ENCODE results near the gene ATP1B1. TPM values are rescaled to one million over a fixed set of nuclear protein-coding genes. Genes with fewer than 3 reads are reported as not detected.

The ATP1B1 gene
- total RNA-seq, 4 donors from 2014 or later, result 94.8 to 137 (median 103) TPM

- Histone ChIP-seq H3K9me3 (no peaks in the 10 kb centered on the region), H3K27me3 (no peaks in the 10 kb centered on the region), H3K4me1 (peaks cover 0 to 62% (median 9%) of the 10 kb centered on the region in 3 donors), H3K36me3 (peaks cover 0 to 48% of the 10 kb centered on the region in 2 donors), H3K4me3 (no peak overlapping the region), H3K27ac (peak overlapping the region in 2 of 4 donors; percentile 14 to 49)
- 50 to 70% methylated on average over 3 of the region's 3 CpGs for WGBS, 2 donors (ENCODE audit: low coverage in 1 of 2)
- ATAC-seq, result no peak
- TF ChIP-seq POLR2AphosphoS5 (IDR thresholded peaks at IDR 0.05) (no peak), POLR2A (IDR thresholded peaks at IDR 0.05) (no peak), EP300 (IDR thresholded peaks at IDR 0.05) (no peak), CTCF (IDR thresholded peaks at IDR 0.05) (no peak)
These were observed 20.8 kb downstream of the ATP1B1 start for GRCh38 chr1:169127305-169127704.

DNA sequence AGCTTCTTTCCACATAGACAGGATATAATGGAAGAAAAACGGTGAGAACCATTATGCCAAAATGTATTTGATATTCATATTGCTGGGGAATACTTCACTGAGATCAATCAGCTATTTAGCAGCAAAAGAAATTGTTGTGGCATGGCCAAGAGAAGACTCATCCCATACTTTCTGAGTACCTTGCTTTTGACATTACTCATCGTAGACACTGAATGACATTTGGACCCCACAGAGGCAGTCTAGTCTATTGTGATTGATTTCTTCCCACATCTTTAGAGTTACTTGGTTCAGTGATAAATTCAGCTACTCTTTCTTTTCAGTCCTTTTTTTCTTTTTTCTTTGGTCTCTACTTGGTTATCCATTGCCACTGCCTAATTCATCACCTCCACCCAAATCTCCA lies 22.1 kb downstream of the ATP1B1 start:
- H3K36me3 ChIP-seq, result peaks cover 0 to 48% of the 10 kb centered on the region in 2 donors
- peak overlapping the region in 3 of 4 donors; percentile 36 to 58 (median 49) for H3K27ac ChIP-seq
- TF ChIP-seq POLR2AphosphoS5 (IDR thresholded peaks at IDR 0.05), result no peak
- TF ChIP-seq POLR2A (IDR thresholded peaks at IDR 0.05), result no peak
- no peak for TF ChIP-seq CTCF (IDR thresholded peaks at IDR 0.05)
- TF ChIP-seq EP300 (IDR thresholded peaks at IDR 0.05), result no peak
- H3K4me1 ChIP-seq, result peaks cover 0 to 69% (median 11%) of the 10 kb centered on the region in 3 donors
- ATAC-seq, result no peak
- no peak overlapping the region for H3K4me3 ChIP-seq
- no peaks in the 10 kb centered on the region for H3K9me3 ChIP-seq
- no peaks in the 10 kb centered on the region for H3K27me3 ChIP-seq
- 78 to 82% methylated on average over 2 of the region's 2 CpGs for WGBS, 2 donors (ENCODE audit: low coverage in 1 of 2)

DNA sequence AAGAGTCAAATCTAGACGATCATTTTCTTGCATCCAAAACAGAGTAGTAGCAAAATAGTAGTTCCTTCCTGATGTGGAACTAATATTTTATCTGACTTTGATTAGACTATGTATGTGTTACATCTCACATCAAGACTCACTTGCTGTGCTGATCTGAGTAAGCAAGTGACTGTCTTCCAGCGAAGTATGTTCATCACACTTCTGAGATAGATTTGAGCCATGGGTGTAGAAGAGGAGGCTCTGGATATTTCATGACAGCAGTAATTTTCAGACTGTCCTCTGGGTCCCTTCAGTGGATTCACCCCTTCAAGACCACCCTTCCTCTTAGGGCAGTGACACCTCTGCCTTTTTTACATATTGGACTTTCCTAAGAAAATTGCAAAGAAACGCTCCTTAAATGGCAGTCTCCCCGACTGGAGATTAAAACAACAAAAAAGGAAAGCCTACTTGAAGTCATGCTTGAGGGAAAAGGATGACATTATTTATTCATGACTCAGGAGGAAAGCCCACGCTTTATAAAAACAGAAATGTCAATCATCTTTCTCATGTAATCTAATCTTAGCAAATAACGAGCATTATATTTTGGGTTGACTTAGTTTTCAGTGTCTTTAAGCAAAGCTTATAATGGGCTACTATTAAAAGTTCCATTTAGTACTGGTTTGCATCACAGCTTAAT lies 22.8 kb downstream of the ATP1B1 start:
- no peaks in the 10 kb centered on the region for H3K9me3 ChIP-seq
- peak overlapping the region in 3 of 4 donors; percentile 36 to 58 (median 49) for H3K27ac ChIP-seq
- peaks cover 0 to 69% (median 14%) of the 10 kb centered on the region in 3 donors for H3K4me1 ChIP-seq
- peaks cover 0 to 48% of the 10 kb centered on the region in 2 donors for H3K36me3 ChIP-seq
- ATAC-seq, result no peak
- 27 to 45% methylated on average over 5 to 6 of the region's 6 CpGs for WGBS, 2 donors (ENCODE audit: low coverage in 1 of 2)
- TF ChIP-seq POLR2AphosphoS5 (IDR thresholded peaks at IDR 0.05), result no peak
- H3K27me3 ChIP-seq, result no peaks in the 10 kb centered on the region
- no peak overlapping the region for H3K4me3 ChIP-seq

DNA sequence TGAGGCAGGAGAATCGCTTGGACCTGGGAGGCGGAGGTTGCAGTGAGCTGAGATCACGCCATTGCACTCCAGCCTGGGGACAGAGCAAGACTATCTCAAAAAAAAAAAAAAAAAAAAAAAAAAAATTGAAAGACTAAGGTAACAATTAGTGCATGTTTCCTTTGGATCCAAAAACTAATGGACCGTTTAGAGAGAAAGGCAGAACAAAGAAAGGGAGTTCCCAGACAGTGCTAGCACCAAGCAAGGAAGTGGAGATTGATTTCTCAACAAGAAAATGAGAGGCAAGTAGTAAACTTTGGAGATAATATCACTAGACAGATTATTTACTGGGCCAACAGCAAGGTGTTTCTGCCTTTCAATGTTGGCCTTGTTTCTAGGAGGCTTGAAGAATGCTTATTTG lies 24.2 kb downstream of the ATP1B1 start:
- WGBS, 2 donors (ENCODE audit: low coverage in 1 of 2), result 67 to 86% methylated on average over 1 to 4 of the region's 4 CpGs
- TF ChIP-seq EP300 (IDR thresholded peaks at IDR 0.05), result no peak
- TF ChIP-seq POLR2A (IDR thresholded peaks at IDR 0.05), result no peak
- TF ChIP-seq POLR2AphosphoS5 (IDR thresholded peaks at IDR 0.05), result no peak
- TF ChIP-seq CTCF (IDR thresholded peaks at IDR 0.05), result no peak
- H3K36me3 ChIP-seq, result peaks cover 0 to 38% of the 10 kb centered on the region in 2 donors
- H3K9me3 ChIP-seq, result no peaks in the 10 kb centered on the region
- no peak overlapping the region for H3K4me3 ChIP-seq
- H3K4me1 ChIP-seq, result peaks cover 0 to 70% (median 11%) of the 10 kb centered on the region in 3 donors
- no peaks in the 10 kb centered on the region for H3K27me3 ChIP-seq
- no peak for ATAC-seq
- peak overlapping the region in 2 of 4 donors; percentile 6 to 37 for H3K27ac ChIP-seq

- no peaks in the 10 kb centered on the region for H3K9me3 ChIP-seq
- WGBS, 2 donors (ENCODE audit: low coverage in 1 of 2), result 47 to 64% methylated on average over 3 to 4 of the region's 4 CpGs
- ATAC-seq, result no peak
- peaks cover 0 to 20% of the 10 kb centered on the region in 2 donors for H3K36me3 ChIP-seq
- H3K27me3 ChIP-seq, result no peaks in the 10 kb centered on the region
- peaks cover 0 to 54% (median 8%) of the 10 kb centered on the region in 3 donors for H3K4me1 ChIP-seq
- TF ChIP-seq POLR2A (IDR thresholded peaks at IDR 0.05), result no peak
- TF ChIP-seq POLR2AphosphoS5 (IDR thresholded peaks at IDR 0.05), result no peak
- no peak for TF ChIP-seq EP300 (IDR thresholded peaks at IDR 0.05)
- no peak for TF ChIP-seq CTCF (IDR thresholded peaks at IDR 0.05)
- no peak overlapping the region for H3K4me3 ChIP-seq
- peak overlapping the region in 3 of 4 donors; percentile 20 to 43 (median 38) for H3K27ac ChIP-seq
These were observed 26.2 kb downstream of the ATP1B1 start for GRCh38 chr1:169132512-169133227.

All from gastroesophageal sphincter (tissue), 4 donors.